ENCODE results near the gene NACAD.

Gene NACAD

DNA sequence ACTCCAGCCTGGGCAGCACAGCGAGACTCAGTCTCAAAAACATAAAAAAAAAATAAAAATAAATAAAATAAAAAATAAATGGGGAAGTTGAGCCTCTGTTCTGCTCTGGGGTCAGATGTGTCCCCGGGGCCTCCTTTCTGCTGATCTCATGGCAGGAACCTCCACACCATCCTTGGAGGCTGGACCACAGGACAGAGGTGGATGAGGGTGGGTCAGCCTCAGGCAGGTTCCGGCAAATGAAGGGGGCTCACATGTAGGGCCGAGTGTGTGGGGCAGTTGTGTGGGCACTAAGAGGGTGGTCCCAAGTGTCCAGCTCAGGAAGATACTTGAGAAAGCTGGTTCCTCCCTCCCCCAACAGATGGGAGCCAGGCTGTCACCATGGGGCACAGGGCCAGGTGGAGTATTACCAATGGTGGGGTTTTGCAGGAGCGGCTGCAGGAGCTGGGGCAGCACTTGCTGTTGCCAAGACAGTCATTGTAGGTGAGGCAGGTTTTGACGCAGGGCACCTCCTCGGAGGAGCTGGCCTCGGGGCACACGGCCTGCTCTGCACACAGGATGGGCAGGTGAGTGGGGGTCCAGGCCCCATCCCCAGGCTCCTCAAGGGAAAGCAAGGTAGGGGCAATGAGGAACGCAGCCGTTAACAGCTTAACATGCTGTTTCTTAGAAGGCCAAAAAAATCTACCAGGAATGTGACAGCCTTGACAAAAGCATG lies 36.6 kb upstream of the NACAD start:
- H3K4me3 ChIP-seq (ENCODE audit: low read depth, low read length), result no peak overlapping the region
- TF ChIP-seq, protein P1, sequence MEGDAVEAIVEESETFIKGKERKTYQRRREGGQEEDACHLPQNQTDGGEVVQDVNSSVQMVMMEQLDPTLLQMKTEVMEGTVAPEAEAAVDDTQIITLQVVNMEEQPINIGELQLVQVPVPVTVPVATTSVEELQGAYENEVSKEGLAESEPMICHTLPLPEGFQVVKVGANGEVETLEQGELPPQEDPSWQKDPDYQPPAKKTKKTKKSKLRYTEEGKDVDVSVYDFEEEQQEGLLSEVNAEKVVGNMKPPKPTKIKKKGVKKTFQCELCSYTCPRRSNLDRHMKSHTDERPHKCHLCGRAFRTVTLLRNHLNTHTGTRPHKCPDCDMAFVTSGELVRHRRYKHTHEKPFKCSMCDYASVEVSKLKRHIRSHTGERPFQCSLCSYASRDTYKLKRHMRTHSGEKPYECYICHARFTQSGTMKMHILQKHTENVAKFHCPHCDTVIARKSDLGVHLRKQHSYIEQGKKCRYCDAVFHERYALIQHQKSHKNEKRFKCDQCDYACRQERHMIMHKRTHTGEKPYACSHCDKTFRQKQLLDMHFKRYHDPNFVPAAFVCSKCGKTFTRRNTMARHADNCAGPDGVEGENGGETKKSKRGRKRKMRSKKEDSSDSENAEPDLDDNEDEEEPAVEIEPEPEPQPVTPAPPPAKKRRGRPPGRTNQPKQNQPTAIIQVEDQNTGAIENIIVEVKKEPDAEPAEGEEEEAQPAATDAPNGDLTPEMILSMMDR (IDR thresholded peaks at IDR 0.05; ENCODE audit: insufficient read depth, low read depth, low read length, missing control alignments), result no peak
- no peak for DNase-seq (ENCODE audit: low read depth)

- DNase-seq (ENCODE audit: low read depth), result no peak
- TF ChIP-seq, protein P1 (IDR thresholded peaks at IDR 0.05; ENCODE audit: insufficient read depth, low read depth, low read length, missing control alignments), result no peak
- H3K4me3 ChIP-seq (ENCODE audit: low read depth, low read length), result no peak overlapping the region
Measured at GRCh38 chr7:45123913-45124710, 35.3 kb upstream of the NACAD start.

GRCh38 chr7:45122975-45123860 lies 34.4 kb upstream of the NACAD start:
- H3K4me3 ChIP-seq (ENCODE audit: low read depth, low read length), result no peak overlapping the region
- TF ChIP-seq, protein P1 (IDR thresholded peaks at IDR 0.05; ENCODE audit: insufficient read depth, low read depth, low read length, missing control alignments), result no peak
- no peak for DNase-seq (ENCODE audit: low read depth)

- H3K4me3 ChIP-seq (ENCODE audit: low read depth, low read length), result no peak overlapping the region
- TF ChIP-seq, protein P1 (IDR thresholded peaks at IDR 0.05; ENCODE audit: insufficient read depth, low read depth, low read length, missing control alignments), result no peak
- DNase-seq (ENCODE audit: low read depth), result no peak
Measured at GRCh38 chr7:45119550-45119949, 30.8 kb upstream of the NACAD start.

DNA sequence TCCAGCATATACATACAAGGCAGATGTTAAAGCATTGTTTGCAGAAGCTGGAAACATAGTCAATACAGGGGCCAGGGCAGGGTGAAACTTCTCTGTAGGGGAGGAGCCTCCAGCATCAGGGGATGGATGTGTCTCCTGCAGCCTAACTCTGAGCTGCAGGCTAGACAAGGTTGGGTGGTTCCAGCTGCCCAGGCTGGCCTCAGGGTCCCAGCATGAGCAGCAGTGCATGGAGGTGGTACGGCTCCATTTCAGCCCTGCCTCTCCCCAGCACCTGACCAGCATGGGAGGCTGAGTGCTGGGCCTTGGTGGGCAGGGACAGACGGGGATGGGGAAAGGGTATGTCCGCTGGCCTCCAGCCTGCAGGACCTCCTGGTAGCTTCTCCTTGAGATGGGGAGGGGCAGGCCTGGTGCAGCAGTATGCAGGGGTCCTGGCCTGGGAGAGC lies 30.1 kb upstream of the NACAD start:
- TF ChIP-seq, protein P1 (IDR thresholded peaks at IDR 0.05; ENCODE audit: insufficient read depth, low read depth, low read length, missing control alignments), result no peak
- DNase-seq (ENCODE audit: low read depth), result no peak
- no peak overlapping the region for H3K4me3 ChIP-seq (ENCODE audit: low read depth, low read length)

DNA sequence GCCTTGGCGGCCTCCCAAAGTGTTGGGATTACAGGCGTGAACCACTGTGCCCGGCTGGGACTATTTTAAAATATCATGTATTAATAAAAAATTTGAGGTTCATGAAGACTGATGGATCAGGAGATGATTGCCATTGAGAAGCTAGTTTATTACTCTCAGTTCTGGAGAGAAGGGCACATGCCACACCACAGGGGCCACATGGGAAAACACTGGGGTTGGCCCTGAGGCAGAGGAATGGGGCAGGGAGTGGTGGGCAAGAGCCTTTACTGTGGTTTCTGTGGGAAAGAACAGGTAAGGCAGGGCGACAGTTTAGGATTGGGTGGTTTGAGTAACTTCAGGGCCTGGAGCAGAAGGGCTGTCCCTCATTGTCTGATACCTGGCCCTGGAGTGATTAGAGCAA lies 29.5 kb upstream of the NACAD start:
- TF ChIP-seq, protein P1 (IDR thresholded peaks at IDR 0.05; ENCODE audit: insufficient read depth, low read depth, low read length, missing control alignments), result no peak
- H3K4me3 ChIP-seq (ENCODE audit: low read depth, low read length), result no peak overlapping the region
- DNase-seq (ENCODE audit: low read depth), result no peak
